Muscle layer of colon (tissue), 2 donors: ENCODE results near the gene TAF10.

Experiments
- H3K27ac ChIP-seq: one replicate; pipeline ENCODE4 v1.7.0; 2013; ENCODE audit warnings: low read depth, mild to moderate bottlenecking, low read length, moderate library complexity
- H3K27me3 ChIP-seq, 2 donors: one replicate each; pipeline ENCODE4 v1.7.0; 2013; ENCODE audit warnings: low read length in 2 of 2, mild to moderate bottlenecking in 2 of 2; ENCODE audit not compliant: insufficient read depth in 2 of 2, control insufficient read depth in 1 of 2
- H3K36me3 ChIP-seq: one replicate; pipeline ENCODE4 v1.7.0; 2013; ENCODE audit warnings: mild to moderate bottlenecking, low read length; ENCODE audit not compliant: insufficient read depth
- H3K4me1 ChIP-seq: one replicate; pipeline ENCODE4 v1.7.0; 2013; ENCODE audit warnings: mild to moderate bottlenecking, low read length; ENCODE audit not compliant: insufficient read depth
- H3K4me3 ChIP-seq, 2 donors: one replicate each; pipeline ENCODE4 v1.7.0; 2013; ENCODE audit warnings: low read length in 2 of 2, low read depth in 1 of 2, mild to moderate bottlenecking in 1 of 2, moderate library complexity in 1 of 2
- H3K9ac ChIP-seq: one replicate; pipeline ENCODE4 v1.7.0; 2013; ENCODE audit warnings: low read length
- H3K9me3 ChIP-seq: one replicate; pipeline ENCODE4 v1.7.0; 2013; ENCODE audit warnings: mild to moderate bottlenecking, low read length
- donor health status: abdominal sarcoma.
- donor health status: Adenocarcinoma of cecum.

TAF10 gene

GRCh38 chr11:6587360-6587953, 24.6 kb downstream of the TAF10 start:
- H3K27ac ChIP-seq = peak overlapping the region; percentile 74

GRCh38 chr11:6586434-6587359, 25.3 kb downstream of the TAF10 start:
- Histone ChIP-seq H3K27ac (peak overlapping the region; percentile 74), H3K9ac (no peak overlapping the region), H3K4me3 (peak overlapping the region in 1 of 2 donors; percentile 48), H3K4me1 (peaks cover 24% of the 10 kb centered on the region), H3K36me3 (peaks cover under 1% of the 10 kb centered on the region), H3K9me3 (no peaks in the 10 kb centered on the region), H3K27me3 (no peaks in the 10 kb centered on the region)

More at GRCh38 chr11:6587360-6587953, 24.6 kb downstream of the TAF10 start:
- Histone ChIP-seq H3K27me3 (no peaks in the 10 kb centered on the region), H3K9me3 (no peaks in the 10 kb centered on the region), H3K4me1 (peaks cover 26% of the 10 kb centered on the region), H3K36me3 (peaks cover 5% of the 10 kb centered on the region), H3K4me3 (no peak overlapping the region), H3K9ac (peak overlapping the region; percentile 13)

DNA sequence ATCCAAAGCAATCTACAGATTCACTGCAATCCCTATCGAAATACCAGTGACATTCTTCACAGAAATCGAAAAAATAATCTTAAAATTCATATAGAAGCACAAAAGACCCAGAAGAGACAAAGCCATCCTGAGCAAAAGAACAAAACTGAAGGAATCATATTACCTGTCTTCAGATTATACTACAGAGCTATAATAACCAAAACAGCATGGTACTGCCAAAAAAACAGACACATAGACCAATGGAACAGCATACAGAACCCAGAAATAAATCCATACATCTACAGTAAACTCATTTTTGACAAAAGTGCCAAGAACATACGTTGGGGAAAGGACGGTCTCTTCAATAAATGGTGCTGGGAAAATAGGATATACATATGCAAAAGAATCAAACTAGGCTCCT, 27.5 kb downstream of the TAF10 start:
- no peaks in the 10 kb centered on the region for H3K9me3 ChIP-seq
- no peak overlapping the region for H3K4me3 ChIP-seq
- H3K4me1 ChIP-seq = peaks cover 24% of the 10 kb centered on the region
- H3K36me3 ChIP-seq = no peaks in the 10 kb centered on the region
- no peak overlapping the region for H3K27ac ChIP-seq
- no peaks in the 10 kb centered on the region for H3K27me3 ChIP-seq
- H3K9ac ChIP-seq = no peak overlapping the region

- Histone ChIP-seq H3K4me3 (no peak overlapping the region), H3K4me1 (peaks cover 24% of the 10 kb centered on the region), H3K27ac (no peak overlapping the region), H3K27me3 (no peaks in the 10 kb centered on the region), H3K36me3 (no peaks in the 10 kb centered on the region), H3K9ac (no peak overlapping the region), H3K9me3 (no peaks in the 10 kb centered on the region)
Measured at GRCh38 chr11:6583584-6583983, 28.4 kb downstream of the TAF10 start.

- Histone ChIP-seq H3K36me3 (no peaks in the 10 kb centered on the region), H3K9ac (no peak overlapping the region), H3K27ac (no peak overlapping the region), H3K4me1 (peaks cover 33% of the 10 kb centered on the region), H3K4me3 (no peak overlapping the region), H3K27me3 (no peaks in the 10 kb centered on the region), H3K9me3 (no peaks in the 10 kb centered on the region)
Measured at GRCh38 chr11:6579681-6580080, 32.3 kb downstream of the TAF10 start.

DNA sequence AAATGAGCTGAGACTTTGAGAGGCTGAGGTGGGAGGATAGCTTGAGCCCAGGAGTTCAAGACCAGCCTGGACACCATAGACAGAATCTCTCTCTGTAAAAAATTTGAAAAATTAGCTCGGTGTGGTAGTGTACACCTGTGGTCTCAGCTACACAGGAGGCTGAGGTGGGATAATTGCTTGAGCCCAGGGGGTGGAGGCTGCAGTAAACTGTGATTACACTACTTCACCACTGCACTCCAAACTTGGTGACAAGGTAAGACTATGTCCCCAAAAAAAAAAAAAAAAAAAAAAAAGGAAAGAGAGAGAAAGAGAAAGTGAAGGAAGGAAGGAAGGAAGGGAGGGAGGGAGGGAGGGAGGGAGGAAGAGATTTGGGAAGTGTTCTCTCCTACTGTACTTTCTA, 33.9 kb downstream of the TAF10 start:
- no peak overlapping the region for H3K4me3 ChIP-seq
- H3K4me1 ChIP-seq = peaks cover 33% of the 10 kb centered on the region
- no peaks in the 10 kb centered on the region for H3K36me3 ChIP-seq
- no peaks in the 10 kb centered on the region for H3K27me3 ChIP-seq
- no peaks in the 10 kb centered on the region for H3K9me3 ChIP-seq
- H3K27ac ChIP-seq = no peak overlapping the region
- H3K9ac ChIP-seq = no peak overlapping the region

DNA sequence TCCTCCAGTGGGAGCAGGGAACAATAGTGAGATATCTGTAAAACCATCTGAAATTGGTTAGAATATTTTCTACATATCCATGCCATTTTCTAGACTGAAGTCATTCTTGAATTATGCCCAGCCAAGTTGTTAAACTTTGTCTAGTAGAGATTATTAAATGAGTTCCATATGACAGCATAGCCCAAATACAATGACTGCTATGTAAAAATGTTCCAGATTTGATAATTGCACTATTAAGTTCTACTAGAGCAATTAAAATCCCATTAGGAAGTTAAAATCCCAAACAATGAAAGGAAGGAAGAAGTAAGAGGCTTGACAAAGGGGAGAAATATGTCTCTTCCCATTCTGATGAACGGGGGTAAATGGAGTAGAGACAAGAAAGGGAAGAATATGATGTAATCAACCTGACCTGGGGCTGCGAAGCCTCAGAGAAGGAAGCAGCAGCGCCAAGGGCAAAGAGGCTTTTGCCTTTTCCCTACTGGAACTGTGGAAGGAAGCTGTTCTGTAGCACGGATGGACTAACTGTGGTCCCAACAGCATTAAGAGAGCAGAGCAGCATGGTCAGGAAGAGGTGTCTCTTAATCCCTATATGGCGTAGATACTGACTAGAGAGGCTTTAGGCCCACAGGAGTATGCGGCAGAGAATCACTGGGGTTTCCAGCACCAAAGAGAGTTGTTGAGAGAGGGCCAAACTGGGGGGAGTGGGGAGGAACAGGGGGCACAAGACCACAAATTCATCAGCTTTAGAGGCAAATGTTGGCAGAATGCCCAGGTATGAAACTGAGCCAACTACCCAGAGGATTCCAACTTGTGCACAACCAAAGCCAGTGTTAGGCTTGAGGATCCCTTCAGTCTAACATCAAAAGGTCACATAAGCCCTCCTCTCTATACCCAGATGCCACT, 35.3 kb downstream of the TAF10 start:
- no peaks in the 10 kb centered on the region for H3K9me3 ChIP-seq
- peaks cover 38% of the 10 kb centered on the region for H3K4me1 ChIP-seq
- no peak overlapping the region for H3K9ac ChIP-seq
- no peaks in the 10 kb centered on the region for H3K36me3 ChIP-seq
- no peaks in the 10 kb centered on the region for H3K27me3 ChIP-seq
- peak overlapping the region; percentile 79 for H3K27ac ChIP-seq
- no peak overlapping the region for H3K4me3 ChIP-seq

- Histone ChIP-seq H3K4me1 (peaks cover 42% of the 10 kb centered on the region), H3K36me3 (no peaks in the 10 kb centered on the region), H3K9me3 (no peaks in the 10 kb centered on the region), H3K4me3 (no peak overlapping the region), H3K27ac (peak overlapping the region; percentile 30), H3K27me3 (no peaks in the 10 kb centered on the region), H3K9ac (no peak overlapping the region)
Measured at GRCh38 chr11:6574816-6575715, 37.0 kb downstream of the TAF10 start.

GRCh38 chr11:6572215-6572614, 39.8 kb downstream of the TAF10 start:
- no peaks in the 10 kb centered on the region for H3K36me3 ChIP-seq
- peak overlapping the region in 1 of 2 donors; percentile 18 for H3K4me3 ChIP-seq
- no peaks in the 10 kb centered on the region for H3K27me3 ChIP-seq
- H3K9me3 ChIP-seq = no peaks in the 10 kb centered on the region
- no peak overlapping the region for H3K9ac ChIP-seq
- H3K27ac ChIP-seq = no peak overlapping the region
- H3K4me1 ChIP-seq = peaks cover 40% of the 10 kb centered on the region

- Histone ChIP-seq H3K9me3 (no peaks in the 10 kb centered on the region), H3K9ac (no peak overlapping the region), H3K4me3 (peak overlapping the region in 1 of 2 donors; percentile 18), H3K27ac (no peak overlapping the region), H3K27me3 (no peaks in the 10 kb centered on the region), H3K36me3 (no peaks in the 10 kb centered on the region), H3K4me1 (peaks cover 33% of the 10 kb centered on the region)
Measured at GRCh38 chr11:6571434-6572008, 40.5 kb downstream of the TAF10 start.
